H9 (cell line): ENCODE data around the gene EHF. TPM values are rescaled to one million over a fixed set of nuclear protein-coding genes. Genes with fewer than 3 reads are reported as not detected.

Source experiments
- DNase-seq: peaks from one replicate; pipeline ENCODE4 v3.0.0-alpha.2; 2017
- H2AFZ ChIP-seq: one replicate; pipeline ENCODE4 v1.6.1; 2013; ENCODE audit warnings: mild to moderate bottlenecking, low read length, control low read depth, moderate library complexity
- H2AK5ac ChIP-seq: 2 replicates; pipeline ENCODE4 v1.6.1; 2013; ENCODE audit warnings: low read length, control low read depth, mixed read lengths; ENCODE audit not compliant: insufficient read length
- H2BK120ac ChIP-seq: one replicate; pipeline ENCODE4 v1.6.1; 2013; ENCODE audit warnings: low read depth, mild to moderate bottlenecking, low read length, control low read depth, inconsistent platforms; ENCODE audit not compliant: poor library complexity, severe bottlenecking
- H2BK12ac ChIP-seq: 2 replicates; pipeline ENCODE4 v1.6.1; 2013; ENCODE audit warnings: low read length, control low read depth, mixed read lengths, low read depth; ENCODE audit not compliant: insufficient read length
- H2BK15ac ChIP-seq: 2 replicates; pipeline ENCODE4 v1.6.1; 2013; ENCODE audit warnings: low read depth, low read length, control low read depth
- H2BK20ac ChIP-seq: one replicate; pipeline ENCODE4 v1.6.1; 2013; ENCODE audit warnings: low read depth, mild to moderate bottlenecking, low read length, control low read depth, inconsistent platforms; ENCODE audit not compliant: poor library complexity, severe bottlenecking
- H2BK5ac ChIP-seq: 2 replicates; pipeline ENCODE4 v1.6.1; 2013; ENCODE audit warnings: low read length, control low read depth, mixed read lengths; ENCODE audit not compliant: insufficient read length
- H3K14ac ChIP-seq: 2 replicates; pipeline ENCODE4 v1.6.1; 2013; ENCODE audit warnings: low read length, control low read depth; ENCODE audit not compliant: insufficient read depth
- H3K18ac ChIP-seq: 2 replicates; pipeline ENCODE4 v1.6.1; 2013; ENCODE audit warnings: low read depth, mild to moderate bottlenecking, mixed read lengths, low read length, control low read depth; ENCODE audit not compliant: insufficient read length
- H3K23ac ChIP-seq: 2 replicates; pipeline ENCODE4 v1.6.1; 2013; ENCODE audit warnings: low read length, control low read depth, mixed read lengths, low read depth; ENCODE audit not compliant: insufficient read length
- H3K23me2 ChIP-seq: 2 replicates; pipeline ENCODE4 v1.6.1; 2013; ENCODE audit warnings: low read depth, mild to moderate bottlenecking, mixed read lengths, low read length, control low read depth; ENCODE audit not compliant: insufficient read length, poor library complexity, severe bottlenecking
- H3K27ac ChIP-seq: 2 replicates; pipeline ENCODE4 v1.5.1; 2013; ENCODE audit warnings: low read length, control low read depth, mixed read lengths, low read depth; ENCODE audit not compliant: insufficient read length
- H3K27me3 ChIP-seq: 2 replicates; pipeline ENCODE4 v1.6.1; 2013; ENCODE audit warnings: low read length, control low read depth, inconsistent platforms; ENCODE audit not compliant: insufficient read depth
- H3K4ac ChIP-seq: 2 replicates; pipeline ENCODE4 v1.6.1; 2013; ENCODE audit warnings: low read depth, mild to moderate bottlenecking, control low read depth, inconsistent platforms, low read length, moderate library complexity
- H3K4me1 ChIP-seq: 2 replicates; pipeline ENCODE4 v1.6.1; 2013; ENCODE audit warnings: low read length, control low read depth, inconsistent platforms; ENCODE audit not compliant: insufficient read depth
- H3K4me2 ChIP-seq: 2 replicates; pipeline ENCODE4 v1.6.1; 2013; ENCODE audit warnings: low read length, control low read depth, mixed read lengths; ENCODE audit not compliant: insufficient read length, insufficient read depth
- H3K56ac ChIP-seq: 2 replicates; pipeline ENCODE4 v1.6.1; 2013; ENCODE audit warnings: low read depth, mild to moderate bottlenecking, mixed read lengths, low read length, control low read depth; ENCODE audit not compliant: insufficient read length
- H3K79me1 ChIP-seq: 2 replicates; pipeline ENCODE4 v1.6.1; 2013; ENCODE audit warnings: low read depth, mild to moderate bottlenecking, moderate library complexity, low read length, control low read depth, inconsistent platforms; ENCODE audit not compliant: insufficient read depth, poor library complexity, severe bottlenecking
- H3K79me2 ChIP-seq: 2 replicates; pipeline ENCODE4 v1.6.1; 2013; ENCODE audit warnings: low read length, control low read depth, inconsistent platforms; ENCODE audit not compliant: insufficient read depth
- H3K9ac ChIP-seq: 2 replicates; pipeline ENCODE4 v1.6.1; 2013; ENCODE audit warnings: low read length, control low read depth, mixed read lengths; ENCODE audit not compliant: insufficient read length; ENCODE audit errors: extremely low read depth
- H3K9me3 ChIP-seq: one replicate; pipeline ENCODE4 v1.6.1; 2013; ENCODE audit warnings: low read depth, low read length, inconsistent platforms; ENCODE audit not compliant: control insufficient read depth
- H3T11ph ChIP-seq: one replicate; pipeline ENCODE4 v1.6.1; 2013; ENCODE audit warnings: mild to moderate bottlenecking, low read length, control low read depth, inconsistent platforms
- H4K20me1 ChIP-seq: one replicate; pipeline ENCODE4 v1.6.1; 2013; ENCODE audit not compliant: control insufficient read depth, insufficient read length, insufficient read depth
- H4K5ac ChIP-seq: 2 replicates; pipeline ENCODE4 v1.6.1; 2013; ENCODE audit warnings: low read depth, mild to moderate bottlenecking, mixed read lengths, low read length, control low read depth; ENCODE audit not compliant: insufficient read length
- H4K8ac ChIP-seq: replicated peaks from 2 replicates; pipeline ENCODE4 v1.6.1; 2013; ENCODE audit warnings: low read length, control low read depth, mixed read lengths, low read depth; ENCODE audit not compliant: insufficient read length
- H4K91ac ChIP-seq: 2 replicates; pipeline ENCODE4 v1.6.1; 2013; ENCODE audit warnings: low read depth, mild to moderate bottlenecking, moderate library complexity, mixed read lengths, low read length, control low read depth; ENCODE audit not compliant: insufficient read length
- H3K27ac Mint-ChIP-seq, 3 experiments: 2 replicates in 2 of 3; 3 replicates in 1 of 3; pipeline ENCODE4 v1.8.0; 2020 to 2021; ENCODE audit warnings: mixed read lengths in 3 of 3, mild to moderate bottlenecking in 1 of 3, moderate library complexity in 1 of 3
- H3K27me3 Mint-ChIP-seq: 2 replicates; pipeline ENCODE4 v1.8.0; 2021; ENCODE audit warnings: low read depth, mild to moderate bottlenecking, moderate library complexity, mixed read lengths
- H3K36me3 Mint-ChIP-seq, 3 experiments: 2 replicates in 2 of 3; 3 replicates in 1 of 3; pipeline ENCODE4 v1.8.0; 2020 to 2021; ENCODE audit warnings: low read depth in 3 of 3, mixed read lengths in 3 of 3; ENCODE audit not compliant: insufficient read depth in 1 of 3
- H3K4me1 Mint-ChIP-seq, 2 experiments: 2 replicates each; pipeline ENCODE4 v1.8.0; 2020; ENCODE audit warnings: mixed read lengths in 2 of 2
- H3K4me3 Mint-ChIP-seq, 2 experiments: 2 replicates in 1 of 2; 3 replicates in 1 of 2; pipeline ENCODE4 v1.8.0; 2020 to 2021; ENCODE audit warnings: mild to moderate bottlenecking in 2 of 2, mixed read lengths in 2 of 2, moderate library complexity in 1 of 2
- H3K9me3 Mint-ChIP-seq, 2 experiments: 2 replicates in 1 of 2; 3 replicates in 1 of 2; pipeline ENCODE4 v1.8.0; 2020; ENCODE audit warnings: mild to moderate bottlenecking in 2 of 2, mixed read lengths in 2 of 2, moderate library complexity in 1 of 2
- CTCF ChIP-seq: fragments of 200-600 bp; sonication (generic); conservative IDR thresholded peaks from 3 replicates; pipeline ENCODE4 v1.8.0; 2021; ENCODE audit warnings: antibody characterized with exemption, mild to moderate bottlenecking
- WGBS: extraction: QIAGEN DNeasy Blood & Tissue Kit; methylation state at CpG from one replicate; pipeline ENCODE4 v1.1.7; 2013; ENCODE audit warnings: missing lambda C conversion rate, low lambda C conversion rate, mixed read lengths; ENCODE audit not compliant: insufficient read length; ENCODE audit errors: extremely low coverage; 5-methylcytosine and 5-hydroxymethylcytosine counted together
- total RNA-seq: library from RNA; stranded (reverse); gene quantifications from 2 replicates; pipeline ENCODE4 v1.2.1, GENCODE V29; 2021

EHF gene
- total RNA-seq, 1 experiment from 2014 or later = not detected

DNA sequence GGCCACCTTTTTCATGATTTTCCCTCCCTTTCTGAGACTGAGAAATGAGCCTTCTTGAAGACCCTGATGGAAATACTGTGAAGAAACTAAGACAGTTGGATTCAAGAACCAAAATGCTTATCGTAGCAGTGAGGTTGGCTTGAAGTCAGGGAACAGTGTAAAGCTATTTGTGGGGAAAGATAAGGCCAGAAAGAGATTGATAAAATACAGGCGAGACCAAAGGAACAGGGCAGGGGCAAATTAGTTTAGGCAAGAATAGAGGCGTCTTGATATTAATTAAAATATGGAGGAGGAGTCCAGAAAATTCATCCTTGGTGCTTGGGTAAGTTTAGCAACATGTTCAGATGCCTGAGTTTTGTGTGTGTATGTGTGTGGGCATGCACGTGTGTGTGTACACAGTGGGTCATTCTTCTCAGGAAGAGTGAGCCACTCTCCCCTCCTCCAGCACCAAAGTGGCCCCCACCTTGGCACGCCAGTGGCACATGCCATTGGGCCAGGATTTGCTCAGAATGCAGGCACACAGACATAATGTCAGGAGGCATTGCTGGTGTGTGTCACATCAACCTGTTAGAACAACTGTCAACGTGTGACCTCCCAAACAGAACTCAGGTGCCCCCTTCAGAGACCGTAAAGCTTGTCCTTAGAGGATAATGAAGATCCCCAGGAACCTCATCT, 3.9 kb upstream of the EHF start:
- Histone ChIP-seq H2BK120ac (no peak overlapping the region), H3K27ac (no peak overlapping the region), H3K9ac (no peak overlapping the region), H3K4me2 (no peak overlapping the region), H3K23ac (no peak overlapping the region), H3K56ac (no peak overlapping the region), H2BK12ac (no peak overlapping the region), H3K4ac (no peak overlapping the region), H2BK5ac (no peak overlapping the region), H3K27me3 (no peaks in the 10 kb centered on the region), H3K23me2 (no peaks in the 10 kb centered on the region), H3K79me2 (no peaks in the 10 kb centered on the region), H2AFZ (no peak overlapping the region), H3T11ph (no peak overlapping the region), H4K20me1 (no peaks in the 10 kb centered on the region), H3K14ac (no peak overlapping the region), H3K79me1 (no peaks in the 10 kb centered on the region), H3K18ac (peak overlapping the region; percentile 10), H3K9me3 (no peaks in the 10 kb centered on the region), H4K8ac (no peak overlapping the region), H4K5ac (no peak overlapping the region), H3K4me1 (no peaks in the 10 kb centered on the region), H2AK5ac (no peak overlapping the region), H2BK20ac (no peak overlapping the region), H4K91ac (no peak overlapping the region), H2BK15ac (no peak overlapping the region)
- Mint-ChIP-seq H3K27ac (no peak overlapping the region), H3K4me1 (peaks cover 18 to 19% of the 10 kb centered on the region in 2 experiments), H3K36me3 (no peaks in the 10 kb centered on the region), H3K27me3 (peaks cover 6% of the 10 kb centered on the region), H3K4me3 (no peak overlapping the region), H3K9me3 (no peaks in the 10 kb centered on the region; a peak in 1 of 5 replicates)
- DNase-seq = no peak
- TF ChIP-seq CTCF = no peak
- no CpG with 5 or more reads among the region's 7 CpGs for WGBS
